Measurements from ENCODE around the gene MORF4L2.
A peak's percentile ranks its signal among the peaks of the same experiment; 100 is the strongest.

DNA sequence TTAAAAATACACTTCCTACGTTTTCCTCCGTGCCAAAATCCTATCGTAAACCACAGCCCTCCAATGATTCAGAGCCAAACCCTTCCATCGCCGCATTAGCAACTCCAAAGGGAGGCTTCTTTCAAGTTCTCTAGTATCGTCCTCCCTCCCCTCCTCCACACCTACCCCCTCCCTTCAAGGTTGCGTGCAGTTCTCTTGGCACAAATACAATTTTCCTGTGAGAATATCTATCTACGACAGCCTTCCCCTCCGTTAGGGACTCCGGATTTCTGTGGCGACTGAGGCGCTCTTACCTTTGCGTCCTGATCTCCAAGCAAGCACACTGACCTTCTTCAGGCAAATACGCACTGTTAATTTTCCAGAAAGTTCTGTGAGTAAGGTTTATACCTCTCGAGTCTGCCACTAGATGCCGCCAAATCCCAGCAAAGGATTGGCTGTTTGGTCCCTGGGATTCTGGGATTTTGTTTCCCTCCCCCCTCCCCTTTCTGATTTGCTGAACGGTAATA lies 1.2 kb upstream of the MORF4L2 start:
- TF ChIP-seq ZBTB17 (CRISPR knock-in tag; IDR thresholded peaks at IDR 0.05) (no peak), ESRRB (CRISPR knock-in tag; IDR thresholded peaks at IDR 0.05; ENCODE audit: borderline replicate concordance) (no peak), PHF8 (IDR thresholded peaks at IDR 0.05; ENCODE audit: borderline replicate concordance, low read length) (peak; percentile 35; the same call in 1 of the 2 replicates), NRF1 (conservative IDR thresholded peaks at IDR 0.05 in 1 of 2, IDR thresholded peaks at IDR 0.05 in 1 of 2) (no peak), POLR2AphosphoS5 (IDR thresholded peaks at IDR 0.05; ENCODE audit: control insufficient read depth, insufficient read depth, low read depth, low read length) (0 out of 2 replicates have a peak, but pooled peaks have one; percentile 14), SIN3A (IDR thresholded peaks at IDR 0.05; ENCODE audit: borderline replicate concordance in 2 of 2, control insufficient read depth in 1 of 2, low read depth in 2 of 2, low read length in 2 of 2) (no peak), ZNF764 (CRISPR knock-in tag; IDR thresholded peaks at IDR 0.05; ENCODE audit: low read depth) (no peak), GATA2 (CRISPR knock-in tag; IDR thresholded peaks at IDR 0.05) (no peak)
- TF ChIP-seq, protein P1, sequence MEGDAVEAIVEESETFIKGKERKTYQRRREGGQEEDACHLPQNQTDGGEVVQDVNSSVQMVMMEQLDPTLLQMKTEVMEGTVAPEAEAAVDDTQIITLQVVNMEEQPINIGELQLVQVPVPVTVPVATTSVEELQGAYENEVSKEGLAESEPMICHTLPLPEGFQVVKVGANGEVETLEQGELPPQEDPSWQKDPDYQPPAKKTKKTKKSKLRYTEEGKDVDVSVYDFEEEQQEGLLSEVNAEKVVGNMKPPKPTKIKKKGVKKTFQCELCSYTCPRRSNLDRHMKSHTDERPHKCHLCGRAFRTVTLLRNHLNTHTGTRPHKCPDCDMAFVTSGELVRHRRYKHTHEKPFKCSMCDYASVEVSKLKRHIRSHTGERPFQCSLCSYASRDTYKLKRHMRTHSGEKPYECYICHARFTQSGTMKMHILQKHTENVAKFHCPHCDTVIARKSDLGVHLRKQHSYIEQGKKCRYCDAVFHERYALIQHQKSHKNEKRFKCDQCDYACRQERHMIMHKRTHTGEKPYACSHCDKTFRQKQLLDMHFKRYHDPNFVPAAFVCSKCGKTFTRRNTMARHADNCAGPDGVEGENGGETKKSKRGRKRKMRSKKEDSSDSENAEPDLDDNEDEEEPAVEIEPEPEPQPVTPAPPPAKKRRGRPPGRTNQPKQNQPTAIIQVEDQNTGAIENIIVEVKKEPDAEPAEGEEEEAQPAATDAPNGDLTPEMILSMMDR (IDR thresholded peaks at IDR 0.05 in 2 of 3, conservative IDR thresholded peaks at IDR 0.05 in 1 of 3; ENCODE audit: insufficient read depth in 2 of 3, low read depth in 1 of 3, low read length in 3 of 3), result peak; percentile 65 to 82 (median 74)
- TF ChIP-seq, protein P2, sequence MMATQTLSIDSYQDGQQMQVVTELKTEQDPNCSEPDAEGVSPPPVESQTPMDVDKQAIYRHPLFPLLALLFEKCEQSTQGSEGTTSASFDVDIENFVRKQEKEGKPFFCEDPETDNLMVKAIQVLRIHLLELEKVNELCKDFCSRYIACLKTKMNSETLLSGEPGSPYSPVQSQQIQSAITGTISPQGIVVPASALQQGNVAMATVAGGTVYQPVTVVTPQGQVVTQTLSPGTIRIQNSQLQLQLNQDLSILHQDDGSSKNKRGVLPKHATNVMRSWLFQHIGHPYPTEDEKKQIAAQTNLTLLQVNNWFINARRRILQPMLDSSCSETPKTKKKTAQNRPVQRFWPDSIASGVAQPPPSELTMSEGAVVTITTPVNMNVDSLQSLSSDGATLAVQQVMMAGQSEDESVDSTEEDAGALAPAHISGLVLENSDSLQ (IDR thresholded peaks at IDR 0.05), result no peak
- TF ChIP-seq, protein P3, sequence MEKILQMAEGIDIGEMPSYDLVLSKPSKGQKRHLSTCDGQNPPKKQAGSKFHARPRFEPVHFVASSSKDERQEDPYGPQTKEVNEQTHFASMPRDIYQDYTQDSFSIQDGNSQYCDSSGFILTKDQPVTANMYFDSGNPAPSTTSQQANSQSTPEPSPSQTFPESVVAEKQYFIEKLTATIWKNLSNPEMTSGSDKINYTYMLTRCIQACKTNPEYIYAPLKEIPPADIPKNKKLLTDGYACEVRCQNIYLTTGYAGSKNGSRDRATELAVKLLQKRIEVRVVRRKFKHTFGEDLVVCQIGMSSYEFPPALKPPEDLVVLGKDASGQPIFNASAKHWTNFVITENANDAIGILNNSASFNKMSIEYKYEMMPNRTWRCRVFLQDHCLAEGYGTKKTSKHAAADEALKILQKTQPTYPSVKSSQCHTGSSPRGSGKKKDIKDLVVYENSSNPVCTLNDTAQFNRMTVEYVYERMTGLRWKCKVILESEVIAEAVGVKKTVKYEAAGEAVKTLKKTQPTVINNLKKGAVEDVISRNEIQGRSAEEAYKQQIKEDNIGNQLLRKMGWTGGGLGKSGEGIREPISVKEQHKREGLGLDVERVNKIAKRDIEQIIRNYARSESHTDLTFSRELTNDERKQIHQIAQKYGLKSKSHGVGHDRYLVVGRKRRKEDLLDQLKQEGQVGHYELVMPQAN (IDR thresholded peaks at IDR 0.05; ENCODE audit: borderline replicate concordance), result no peak

Measured in K562 (cell line).